AG04450 (cell line): ENCODE results near the gene FFAR4. TPM values are rescaled to one million over a fixed set of nuclear protein-coding genes. Genes with fewer than 3 reads are reported as not detected.

ENCODE experiments used
- CTCF ChIA-PET: fragments of 300-600, 350-600 bp; formaldehyde crosslinking; extraction: SDS; loops from one replicate; lab custom pipeline; 2022; ENCODE audit warnings: antibody characterized with exemption, inconsistent platforms; lab: Charles Lee
- POLR2A ChIA-PET: fragments of 350-600 bp; formaldehyde crosslinking; extraction: SDS; loops from one replicate; lab custom pipeline; 2021; ENCODE audit warnings: antibody characterized with exemption, inconsistent platforms; lab: Yijun Ruan, JAX
- DNase-seq: peaks from one replicate; pipeline ENCODE4 v3.0.0-alpha.2; 2011; ENCODE audit warnings: low read depth, low spot score
- H3K27ac ChIP-seq: one replicate; pipeline ENCODE4 v1.5.1; 2012; ENCODE audit warnings: low read depth, low read length, control low read depth
- H3K27me3 ChIP-seq: one replicate; pipeline ENCODE4 v1.6.0; 2012; ENCODE audit warnings: low read length; ENCODE audit not compliant: control insufficient read depth, insufficient read depth
- H3K4me3 ChIP-seq: 2 replicates; pipeline ENCODE4 v1.5.1; 2011; ENCODE audit warnings: mild to moderate bottlenecking, low read depth, low read length, control low read depth
- H3K9me3 ChIP-seq: 2 replicates; pipeline ENCODE4 v1.5.1; 2012; ENCODE audit warnings: low read length; ENCODE audit not compliant: control insufficient read depth, insufficient read depth
- polyA plus RNA-seq: library from polyadenylated mRNA; depleted of rRNA; stranded (reverse); fragments of >200 nt; gene quantifications from 2 replicates; pipeline ENCODE4 v1.2.3, GENCODE V29; 2011
- TF ChIP-seq, protein P1 (sequence below): IDR thresholded peaks from 2 replicates; pipeline ENCODE4 v1.5.1; 2011; ENCODE audit warnings: low read depth, low read length, control low read depth, inconsistent platforms

Gene FFAR4
- polyA plus RNA-seq, 1 experiment = not detected

DNA sequence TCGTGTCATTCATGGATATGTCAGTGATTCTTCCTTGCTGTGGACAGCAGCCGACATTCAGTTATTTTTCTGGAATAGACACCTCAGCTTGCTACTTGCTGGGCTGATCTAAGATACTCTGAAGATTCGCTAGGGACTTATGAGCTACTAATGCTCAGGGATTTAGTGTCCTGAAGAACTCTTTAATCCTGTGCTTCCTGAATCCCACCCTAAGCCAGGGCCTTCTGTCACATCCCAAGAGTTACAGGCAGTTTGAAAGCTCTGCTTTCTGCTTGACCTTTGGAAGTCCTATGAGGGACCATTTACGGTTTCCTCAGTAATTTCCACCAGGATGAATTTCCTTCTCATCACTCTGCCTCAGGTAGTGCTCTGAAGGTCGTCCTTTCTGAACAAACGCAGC is 45.8 kb downstream of the FFAR4 start, which contains the start of gene PDE6C:
TSS of gene PDE6C (plus strand) at position 227 of the 400 bp plus-strand sequence. CDS start 189 bp downstream, outside the sequence.
- Histone ChIP-seq H3K27me3 (no peaks in the 10 kb centered on the region), H3K9me3 (no peaks in the 10 kb centered on the region; the same call in 1 of the 2 replicates), H3K27ac (no peak within 1 kb of the TSS), H3K4me3 (no peak within 1 kb of the TSS)
- DNase-seq = no peak
- CTCF ChIA-PET = no interaction called here
- POLR2A ChIA-PET = no interaction called here
- TF ChIP-seq, protein P1, sequence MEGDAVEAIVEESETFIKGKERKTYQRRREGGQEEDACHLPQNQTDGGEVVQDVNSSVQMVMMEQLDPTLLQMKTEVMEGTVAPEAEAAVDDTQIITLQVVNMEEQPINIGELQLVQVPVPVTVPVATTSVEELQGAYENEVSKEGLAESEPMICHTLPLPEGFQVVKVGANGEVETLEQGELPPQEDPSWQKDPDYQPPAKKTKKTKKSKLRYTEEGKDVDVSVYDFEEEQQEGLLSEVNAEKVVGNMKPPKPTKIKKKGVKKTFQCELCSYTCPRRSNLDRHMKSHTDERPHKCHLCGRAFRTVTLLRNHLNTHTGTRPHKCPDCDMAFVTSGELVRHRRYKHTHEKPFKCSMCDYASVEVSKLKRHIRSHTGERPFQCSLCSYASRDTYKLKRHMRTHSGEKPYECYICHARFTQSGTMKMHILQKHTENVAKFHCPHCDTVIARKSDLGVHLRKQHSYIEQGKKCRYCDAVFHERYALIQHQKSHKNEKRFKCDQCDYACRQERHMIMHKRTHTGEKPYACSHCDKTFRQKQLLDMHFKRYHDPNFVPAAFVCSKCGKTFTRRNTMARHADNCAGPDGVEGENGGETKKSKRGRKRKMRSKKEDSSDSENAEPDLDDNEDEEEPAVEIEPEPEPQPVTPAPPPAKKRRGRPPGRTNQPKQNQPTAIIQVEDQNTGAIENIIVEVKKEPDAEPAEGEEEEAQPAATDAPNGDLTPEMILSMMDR = no peak

DNA sequence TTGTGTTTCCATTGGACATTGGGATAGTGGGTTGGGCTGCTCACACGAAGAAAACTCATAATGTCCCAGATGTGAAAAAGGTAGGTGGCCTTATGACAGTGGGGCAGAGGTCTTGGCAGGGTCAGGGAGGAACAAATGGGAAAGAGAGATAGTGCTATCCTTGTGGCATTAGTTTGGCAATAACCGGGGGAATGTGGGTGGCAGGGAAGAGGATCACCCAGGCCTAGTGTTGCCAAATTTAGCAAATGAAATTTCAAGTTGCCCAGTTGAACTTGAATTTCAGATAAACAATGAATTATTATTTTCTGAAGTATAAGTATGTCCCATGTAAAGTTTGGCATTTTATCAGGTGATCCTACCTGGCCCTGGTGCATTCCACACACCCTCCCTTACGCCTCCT is 46.7 kb downstream of the FFAR4 start:
- ChIA-PET POLR2A (no interaction called here), CTCF (no interaction called here)
- Histone ChIP-seq H3K27ac (no peak overlapping the region), H3K4me3 (no peak overlapping the region), H3K27me3 (peaks cover 5% of the 10 kb centered on the region), H3K9me3 (no peaks in the 10 kb centered on the region; the same call in 1 of the 2 replicates)
- TF ChIP-seq, protein P1 = no peak
- no peak for DNase-seq

DNA sequence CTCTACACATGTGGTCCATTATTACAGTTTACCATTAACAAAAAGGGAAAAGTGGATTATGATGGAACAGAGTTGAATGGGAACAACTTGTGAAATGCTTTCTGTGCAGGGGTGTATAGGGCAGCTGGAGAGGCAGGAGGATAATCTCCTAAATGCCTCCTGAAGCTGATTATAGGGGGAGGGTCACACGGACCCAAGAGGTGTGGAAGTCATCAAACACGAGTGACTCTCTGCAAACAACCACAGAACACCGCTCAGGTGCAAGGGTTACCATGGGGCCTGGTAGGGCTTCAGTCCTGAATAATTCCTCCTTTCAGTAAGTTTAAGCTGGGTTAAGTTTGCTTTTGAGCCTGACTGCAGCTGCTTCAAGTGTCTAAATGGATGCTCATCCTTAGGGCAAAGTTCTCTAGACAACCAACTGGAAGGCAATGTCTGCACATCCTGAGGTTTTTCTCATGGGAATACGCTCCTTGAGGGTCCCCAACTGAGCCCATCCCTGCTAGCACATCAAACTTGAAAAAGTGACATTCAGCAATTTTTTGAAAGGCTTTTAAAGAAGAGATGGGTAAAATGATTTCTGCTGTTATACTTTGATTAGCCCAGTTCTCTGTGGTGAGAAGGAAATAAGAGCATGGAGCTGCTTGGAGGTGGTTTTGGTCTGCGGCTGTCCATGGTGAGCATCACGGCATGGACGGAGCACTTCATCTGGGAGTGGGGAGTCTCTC is 47.8 kb downstream of the FFAR4 start:
- ChIA-PET POLR2A (no interaction called here), CTCF (no interaction called here)
- H3K27ac ChIP-seq = no peak overlapping the region
- no peak overlapping the region for H3K4me3 ChIP-seq
- TF ChIP-seq, protein P1 = no peak
- DNase-seq = no peak
- no peaks in the 10 kb centered on the region; the same call in 1 of the 2 replicates for H3K9me3 ChIP-seq
- peaks cover 9% of the 10 kb centered on the region for H3K27me3 ChIP-seq

- DNase-seq = no peak
- H3K9me3 ChIP-seq = no peaks in the 10 kb centered on the region; the same call in 1 of the 2 replicates
- ChIA-PET CTCF (interaction anchor here (1.1 kb wide), 1 partner anchor 61 kb away, joined by 3 read pairs; no protein-coding TSS in a partner anchor), POLR2A (no interaction called here)
- no peak overlapping the region for H3K27ac ChIP-seq
- TF ChIP-seq, protein P1 = no peak
- H3K4me3 ChIP-seq = no peak overlapping the region
- H3K27me3 ChIP-seq = peaks cover 9% of the 10 kb centered on the region
Measured at GRCh38 chr10:93615576-93616235, 49.2 kb downstream of the FFAR4 start.

DNA sequence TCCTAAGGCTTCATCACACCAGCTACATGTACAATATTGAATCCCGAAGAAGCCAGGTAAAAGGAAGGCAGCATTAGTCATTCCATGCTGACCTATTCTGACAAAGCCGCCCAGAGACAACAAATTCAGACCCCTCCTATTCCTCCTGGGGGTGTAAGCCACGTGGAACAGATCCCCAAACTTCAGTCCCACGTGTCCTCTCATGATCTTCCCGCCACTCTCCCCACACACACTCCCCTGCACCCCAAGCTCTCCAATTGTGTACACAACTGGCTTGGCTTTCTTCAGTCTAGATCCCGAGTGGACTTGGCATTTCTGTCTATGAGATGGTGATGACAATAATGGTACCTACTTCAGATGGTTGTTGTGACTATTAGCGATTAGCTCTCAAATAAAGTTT is 54.5 kb downstream of the FFAR4 start:
- no peaks in the 10 kb centered on the region for H3K9me3 ChIP-seq
- POLR2A ChIA-PET = no interaction called here
- DNase-seq = no peak
- CTCF ChIA-PET = interaction anchor here (0.9 kb wide), 1 partner anchor 66 kb away, joined by 4 read pairs; no protein-coding TSS in a partner anchor
- H3K4me3 ChIP-seq = no peak overlapping the region
- TF ChIP-seq, protein P1 = no peak
- peaks cover 17% of the 10 kb centered on the region for H3K27me3 ChIP-seq
- no peak overlapping the region for H3K27ac ChIP-seq
